Muscle layer of colon (tissue), 2 donors: ENCODE results near the gene SH2D3A.
"Not testable (repeated sequence)": the region's sequence is repeated elsewhere in the genome, so short reads cannot be mapped to it uniquely, and the experiment has no call there.

Experiments
- H3K27ac ChIP-seq: one replicate; pipeline ENCODE4 v1.7.0; 2013; ENCODE audit warnings: low read depth, mild to moderate bottlenecking, low read length, moderate library complexity
- H3K27me3 ChIP-seq, 2 donors: one replicate each; pipeline ENCODE4 v1.7.0; 2013; ENCODE audit warnings: low read length in 2 of 2, mild to moderate bottlenecking in 2 of 2; ENCODE audit not compliant: insufficient read depth in 2 of 2, control insufficient read depth in 1 of 2
- H3K36me3 ChIP-seq: one replicate; pipeline ENCODE4 v1.7.0; 2013; ENCODE audit warnings: mild to moderate bottlenecking, low read length; ENCODE audit not compliant: insufficient read depth
- H3K4me1 ChIP-seq: one replicate; pipeline ENCODE4 v1.7.0; 2013; ENCODE audit warnings: mild to moderate bottlenecking, low read length; ENCODE audit not compliant: insufficient read depth
- H3K4me3 ChIP-seq, 2 donors: one replicate each; pipeline ENCODE4 v1.7.0; 2013; ENCODE audit warnings: low read length in 2 of 2, low read depth in 1 of 2, mild to moderate bottlenecking in 1 of 2, moderate library complexity in 1 of 2
- H3K9ac ChIP-seq: one replicate; pipeline ENCODE4 v1.7.0; 2013; ENCODE audit warnings: low read length
- H3K9me3 ChIP-seq: one replicate; pipeline ENCODE4 v1.7.0; 2013; ENCODE audit warnings: mild to moderate bottlenecking, low read length
- donor health status: abdominal sarcoma.
- donor health status: Adenocarcinoma of cecum.

The SH2D3A gene

DNA sequence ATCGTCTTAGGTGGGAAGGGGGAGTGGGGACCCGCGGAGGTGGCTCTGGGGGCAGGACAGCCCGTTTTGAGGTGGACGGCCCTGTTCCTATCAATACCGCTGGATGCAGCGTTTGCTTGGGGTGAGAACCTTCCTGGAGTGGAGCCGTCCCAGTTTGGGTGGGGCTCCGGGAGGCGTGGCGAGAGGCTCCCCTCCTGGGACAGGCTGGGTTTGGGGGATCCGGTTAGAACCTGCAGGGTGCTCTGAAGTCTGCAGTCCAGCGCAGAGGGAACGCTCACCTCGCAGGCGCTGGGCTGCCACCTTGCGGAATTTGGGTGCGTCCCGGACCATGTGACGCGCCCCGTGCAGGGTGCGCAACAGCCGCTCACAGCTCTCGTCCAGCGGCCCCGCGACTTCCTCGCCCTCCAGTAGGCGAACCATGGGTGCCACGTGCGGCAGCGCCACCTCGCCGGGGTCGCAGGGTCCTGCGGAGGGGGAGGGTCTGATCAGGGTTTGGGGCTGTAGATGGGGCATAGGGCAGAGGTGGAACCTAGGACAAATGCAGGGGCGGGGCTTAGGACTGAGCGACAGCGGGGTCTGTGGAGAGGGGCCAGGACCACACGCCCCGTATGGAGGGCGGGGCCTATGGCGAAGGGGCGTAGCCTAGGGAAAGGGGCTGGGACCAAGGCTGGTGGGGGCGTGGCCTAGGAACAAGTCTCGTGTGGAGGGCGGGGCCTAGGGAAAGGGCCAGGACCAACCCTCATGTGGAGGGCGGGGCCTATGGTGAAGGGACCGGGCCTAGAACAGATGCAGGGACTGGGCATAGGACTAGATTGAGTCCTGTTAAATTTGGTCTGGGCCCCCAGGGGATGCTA lies 13.8 kb downstream of the SH2D3A start:
- Histone ChIP-seq H3K4me1 (peaks cover 6% of the 10 kb centered on the region), H3K27me3 (no peaks in the 10 kb centered on the region), H3K9me3 (no peaks in the 10 kb centered on the region), H3K36me3 (peaks cover 33% of the 10 kb centered on the region), H3K9ac (no peak overlapping the region), H3K27ac (peak overlapping the region; percentile 52), H3K4me3 (peak overlapping the region; percentile 2 to 60)

DNA sequence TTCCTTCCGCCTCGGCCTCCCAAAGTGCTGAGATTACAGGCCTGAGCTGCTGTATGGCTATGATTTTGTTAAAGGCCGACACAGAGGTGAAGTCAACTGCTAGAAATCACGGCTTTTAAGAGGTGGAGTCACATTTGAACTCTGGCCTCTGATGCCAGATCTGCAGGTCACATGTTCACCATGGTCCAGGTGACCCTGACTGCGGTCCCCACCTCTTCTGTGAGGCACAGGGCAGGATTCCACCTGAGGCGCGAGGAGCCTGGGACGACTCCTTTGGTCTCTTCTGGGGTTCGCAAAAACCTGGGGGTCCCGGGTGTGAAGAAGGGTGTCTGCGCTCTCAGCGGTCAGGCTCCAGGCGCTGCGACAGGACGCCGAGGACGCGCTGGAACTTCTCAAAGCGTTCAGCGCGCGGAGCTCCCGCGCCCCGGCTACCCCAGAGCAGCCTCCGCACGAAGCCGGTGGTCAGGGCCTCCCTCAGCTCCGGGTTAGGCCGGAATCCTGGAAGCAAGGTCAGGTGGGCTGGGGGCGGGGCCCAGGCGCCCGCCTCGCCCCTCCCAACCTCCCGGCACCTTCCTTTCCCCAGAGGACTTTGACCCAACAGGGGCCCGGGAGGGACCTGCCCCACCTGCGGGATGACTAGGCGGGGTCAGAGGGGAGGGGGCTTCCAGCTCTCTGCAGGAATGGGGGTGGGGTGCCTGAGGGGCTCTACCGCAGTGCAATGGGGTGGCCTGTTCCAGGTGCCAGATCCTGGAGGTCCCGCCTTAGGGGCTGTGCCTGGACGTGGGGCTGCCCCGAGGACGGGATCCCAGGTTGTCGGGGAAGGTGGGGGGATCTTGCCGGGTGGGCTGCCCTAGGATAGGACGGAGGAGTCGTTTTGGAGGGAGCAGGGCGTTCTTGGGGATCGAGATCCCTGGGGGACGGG lies 14.7 kb downstream of the SH2D3A start:
- H3K27ac ChIP-seq: no peak overlapping the region
- no peaks in the 10 kb centered on the region for H3K9me3 ChIP-seq
- peaks cover 38% of the 10 kb centered on the region for H3K36me3 ChIP-seq
- peaks cover 6% of the 10 kb centered on the region for H3K4me1 ChIP-seq
- peak overlapping the region; percentile 2 to 60 for H3K4me3 ChIP-seq
- no peak overlapping the region for H3K9ac ChIP-seq
- H3K27me3 ChIP-seq: no peaks in the 10 kb centered on the region

DNA sequence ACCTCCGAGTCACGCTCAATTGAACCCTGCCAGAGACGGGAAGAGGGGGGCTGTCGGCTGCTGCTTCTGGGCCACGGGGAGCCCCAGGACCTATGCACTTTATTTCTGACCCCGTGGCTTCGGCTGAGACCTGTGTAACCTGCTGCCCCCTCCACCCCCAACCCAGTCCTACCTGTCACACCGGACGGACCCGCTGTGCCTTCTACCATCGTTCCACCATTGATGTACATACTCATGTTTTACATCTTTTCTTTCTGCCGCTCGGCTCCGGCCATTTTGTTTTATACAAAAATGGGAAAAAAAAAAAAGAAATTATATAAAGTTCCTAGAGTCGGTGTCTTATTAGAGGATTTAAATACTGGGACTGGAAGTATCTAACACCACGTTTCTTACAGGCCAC lies 16.0 kb downstream of the SH2D3A start:
- H3K36me3 ChIP-seq: peaks cover 50% of the 10 kb centered on the region
- H3K9ac ChIP-seq: no peak overlapping the region

DNA sequence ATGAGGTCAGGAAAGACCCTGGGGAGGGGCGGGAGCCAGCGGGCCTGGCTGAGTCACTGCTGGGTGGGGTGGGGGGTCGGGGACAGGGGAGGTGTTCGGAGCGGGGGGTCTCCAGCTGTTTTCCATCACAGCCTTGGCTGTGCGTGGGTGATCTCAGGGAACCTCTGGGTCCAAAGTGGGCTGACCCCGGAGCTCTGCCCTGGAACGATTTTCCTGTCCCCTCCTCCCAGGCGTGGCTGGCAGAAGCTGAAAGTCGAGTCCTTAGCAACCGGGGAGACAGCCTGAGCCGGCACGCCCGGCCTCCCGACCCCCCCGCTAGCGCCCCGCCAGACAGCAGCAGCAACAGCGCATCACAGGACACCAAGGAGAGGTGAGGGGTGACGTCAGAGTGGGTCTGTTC lies 17.2 kb downstream of the SH2D3A start:
- H3K9ac ChIP-seq: no peak overlapping the region
- H3K27ac ChIP-seq: no peak overlapping the region
- H3K4me3 ChIP-seq: no peak overlapping the region
- H3K9me3 ChIP-seq: no peaks in the 10 kb centered on the region
- no peaks in the 10 kb centered on the region for H3K27me3 ChIP-seq
- peaks cover 13% of the 10 kb centered on the region for H3K4me1 ChIP-seq
- H3K36me3 ChIP-seq: peaks cover 58% of the 10 kb centered on the region

More for the DNA sequence above, 16.0 kb downstream of the SH2D3A start:
- H3K27ac ChIP-seq: no peak overlapping the region
- H3K9me3 ChIP-seq: no peaks in the 10 kb centered on the region
- H3K4me1 ChIP-seq: peaks cover 6% of the 10 kb centered on the region
- no peaks in the 10 kb centered on the region for H3K27me3 ChIP-seq
- no peak overlapping the region for H3K4me3 ChIP-seq

DNA sequence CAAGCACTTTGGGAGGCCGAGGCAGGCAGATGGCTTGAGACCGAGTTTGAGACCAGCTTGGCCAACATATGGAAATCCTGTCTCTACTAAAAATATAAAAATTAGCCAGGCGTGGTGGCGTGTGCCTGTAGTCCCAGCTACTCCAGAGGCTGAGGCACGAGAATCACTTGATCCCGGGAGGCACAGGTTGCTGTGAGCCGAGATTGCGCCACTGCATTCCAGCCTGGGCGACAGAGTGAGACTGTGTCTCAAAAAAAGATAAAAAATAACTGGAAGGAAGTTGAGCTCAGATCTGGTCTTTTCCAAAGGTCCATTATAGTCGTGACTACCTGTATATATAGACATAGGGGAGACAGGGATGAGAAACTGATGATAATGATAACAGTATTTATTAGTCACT lies 18.7 kb downstream of the SH2D3A start:
- Histone ChIP-seq H3K4me1 (peaks cover 27% of the 10 kb centered on the region), H3K36me3 (peaks cover 67% of the 10 kb centered on the region)
- H3K27me3 ChIP-seq, H3K9ac ChIP-seq, H3K4me3 ChIP-seq, H3K27ac ChIP-seq, H3K9me3 ChIP-seq: not testable (repeated sequence)

DNA sequence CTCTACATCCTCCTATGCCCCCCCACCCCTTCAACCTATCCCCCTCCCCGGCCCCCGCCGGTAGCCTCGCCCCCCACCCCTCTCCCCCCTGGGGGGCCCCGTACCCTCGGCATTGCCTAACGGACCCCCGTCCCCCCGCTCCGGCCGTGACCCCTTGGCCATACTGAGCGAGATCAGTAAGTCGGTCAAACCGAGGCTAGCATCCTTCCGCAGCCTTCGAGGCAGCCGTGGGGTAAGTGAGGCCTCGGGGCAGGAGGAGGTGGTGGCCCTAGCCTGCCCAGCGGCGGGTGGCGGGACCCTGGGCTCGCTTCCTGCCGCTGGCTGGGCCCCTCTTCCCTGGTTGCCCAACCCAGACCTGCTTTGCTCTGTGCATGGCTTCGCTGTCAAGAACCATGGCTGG lies 21.3 kb downstream of the SH2D3A start:
- Histone ChIP-seq H3K9ac (no peak overlapping the region), H3K9me3 (no peaks in the 10 kb centered on the region), H3K4me1 (peaks cover 25% of the 10 kb centered on the region), H3K27me3 (no peaks in the 10 kb centered on the region), H3K4me3 (no peak overlapping the region), H3K27ac (no peak overlapping the region), H3K36me3 (peaks cover 60% of the 10 kb centered on the region)

DNA sequence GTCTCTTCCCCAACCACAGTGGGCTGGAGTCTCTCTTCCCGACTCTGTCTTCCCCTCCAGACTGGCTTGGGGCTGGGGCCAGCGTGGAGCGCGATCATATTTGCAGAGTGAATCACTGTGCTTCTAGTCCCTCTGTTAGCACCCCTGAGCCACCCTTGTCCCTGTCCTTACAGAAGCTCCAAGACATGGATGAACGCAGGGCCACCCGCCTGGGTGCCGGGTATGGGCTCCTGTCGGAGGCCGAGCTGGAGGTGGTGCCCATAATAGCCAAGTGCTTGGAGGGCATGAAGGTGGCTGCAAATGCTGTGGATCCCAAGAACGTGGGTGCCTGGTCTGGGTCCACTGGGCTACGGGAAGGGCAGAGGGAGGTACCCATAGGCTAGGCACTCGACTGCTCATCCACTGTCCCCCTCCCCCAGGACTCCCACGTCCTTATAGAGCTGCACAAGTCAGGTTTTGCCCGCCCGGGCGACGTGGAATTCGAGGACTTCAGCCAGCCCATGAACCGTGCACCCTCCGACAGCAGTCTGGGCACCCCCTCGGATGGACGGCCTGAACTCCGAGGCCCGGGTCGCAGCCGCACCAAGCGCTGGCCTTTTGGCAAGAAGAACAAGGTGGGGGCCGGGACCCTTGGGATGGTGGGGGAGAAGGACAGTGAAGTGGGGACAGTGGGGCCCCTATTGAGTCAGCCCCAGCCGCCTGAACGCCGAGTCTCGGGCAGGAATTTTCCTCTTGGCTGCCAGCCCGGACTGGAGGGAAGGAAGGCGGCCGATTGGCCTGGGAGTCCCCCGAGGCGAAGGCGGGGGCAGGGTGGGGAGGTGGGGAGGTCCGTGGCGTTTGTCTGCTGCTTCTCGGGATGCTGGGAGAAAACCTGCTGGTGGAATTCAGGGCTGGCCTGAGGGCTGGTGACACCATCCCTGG lies 22.6 kb downstream of the SH2D3A start:
- peaks cover 25% of the 10 kb centered on the region for H3K4me1 ChIP-seq
- peak overlapping the region; percentile 88 for H3K27ac ChIP-seq
- H3K27me3 ChIP-seq: no peaks in the 10 kb centered on the region
- peak overlapping the region; percentile 2 to 39 for H3K4me3 ChIP-seq
- H3K36me3 ChIP-seq: peaks cover 50% of the 10 kb centered on the region
- no peaks in the 10 kb centered on the region for H3K9me3 ChIP-seq
- H3K9ac ChIP-seq: peak overlapping the region; percentile 53

DNA sequence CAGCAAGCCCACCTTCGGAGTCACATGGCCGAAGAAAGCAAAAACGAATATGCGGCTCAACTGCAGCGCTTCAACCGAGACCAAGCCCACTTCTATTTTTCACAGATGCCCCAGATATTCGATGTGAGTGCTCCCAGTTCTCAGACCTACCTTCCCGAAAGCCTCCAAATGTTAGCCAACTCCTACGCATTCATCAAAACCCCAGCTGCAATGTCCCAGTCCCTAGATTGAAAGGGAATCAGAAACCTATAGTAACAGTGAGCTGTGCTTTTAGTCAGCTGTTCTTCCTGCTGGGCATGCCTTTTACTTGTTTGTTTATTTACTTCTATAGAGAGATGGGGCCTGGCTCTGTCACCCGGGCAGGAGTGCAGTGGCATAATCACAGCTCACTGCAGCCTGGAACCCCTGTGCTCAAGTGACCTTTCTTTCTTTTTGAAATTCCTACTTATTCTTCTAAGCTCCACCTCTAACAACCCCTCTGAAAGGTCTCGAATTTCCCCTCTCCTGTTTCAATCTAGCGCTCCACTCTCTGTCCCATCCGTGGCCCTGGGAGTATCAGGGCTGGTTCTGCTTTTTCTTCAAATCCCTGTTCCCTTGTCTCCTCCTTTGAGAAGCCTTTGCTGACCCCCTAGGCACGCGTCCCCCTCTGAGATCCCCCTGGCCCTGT lies 23.4 kb downstream of the SH2D3A start:
- Histone ChIP-seq H3K27ac (peak overlapping the region; percentile 88), H3K36me3 (peaks cover 45% of the 10 kb centered on the region), H3K9me3 (no peaks in the 10 kb centered on the region), H3K4me3 (peak overlapping the region in 1 of 2 donors; percentile 39), H3K27me3 (no peaks in the 10 kb centered on the region), H3K9ac (peak overlapping the region; percentile 53), H3K4me1 (peaks cover 29% of the 10 kb centered on the region)

DNA sequence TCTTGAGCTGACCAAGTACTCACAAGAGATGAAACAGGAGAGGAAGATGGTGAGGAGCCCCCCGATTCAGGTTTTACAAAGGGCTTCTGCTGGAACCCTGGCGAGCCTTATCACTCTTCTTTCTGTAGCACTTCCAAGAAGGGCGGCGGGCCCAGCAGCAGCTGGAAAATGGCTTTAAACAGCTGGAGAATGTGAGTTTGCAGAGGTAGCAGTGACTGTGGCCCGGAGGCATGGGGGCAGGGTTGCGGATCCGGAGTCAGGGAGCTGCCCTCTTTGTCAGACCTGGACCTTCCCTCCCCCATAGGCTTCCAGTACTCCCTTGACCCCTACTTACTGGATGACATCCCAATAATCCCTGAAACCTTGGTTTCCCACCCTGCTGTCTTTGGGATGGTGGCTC lies 24.2 kb downstream of the SH2D3A start:
- Histone ChIP-seq H3K4me1 (peaks cover 37% of the 10 kb centered on the region), H3K4me3 (no peak overlapping the region), H3K36me3 (peaks cover 37% of the 10 kb centered on the region), H3K27me3 (no peaks in the 10 kb centered on the region), H3K27ac (no peak overlapping the region), H3K9ac (no peak overlapping the region), H3K9me3 (no peaks in the 10 kb centered on the region)

DNA sequence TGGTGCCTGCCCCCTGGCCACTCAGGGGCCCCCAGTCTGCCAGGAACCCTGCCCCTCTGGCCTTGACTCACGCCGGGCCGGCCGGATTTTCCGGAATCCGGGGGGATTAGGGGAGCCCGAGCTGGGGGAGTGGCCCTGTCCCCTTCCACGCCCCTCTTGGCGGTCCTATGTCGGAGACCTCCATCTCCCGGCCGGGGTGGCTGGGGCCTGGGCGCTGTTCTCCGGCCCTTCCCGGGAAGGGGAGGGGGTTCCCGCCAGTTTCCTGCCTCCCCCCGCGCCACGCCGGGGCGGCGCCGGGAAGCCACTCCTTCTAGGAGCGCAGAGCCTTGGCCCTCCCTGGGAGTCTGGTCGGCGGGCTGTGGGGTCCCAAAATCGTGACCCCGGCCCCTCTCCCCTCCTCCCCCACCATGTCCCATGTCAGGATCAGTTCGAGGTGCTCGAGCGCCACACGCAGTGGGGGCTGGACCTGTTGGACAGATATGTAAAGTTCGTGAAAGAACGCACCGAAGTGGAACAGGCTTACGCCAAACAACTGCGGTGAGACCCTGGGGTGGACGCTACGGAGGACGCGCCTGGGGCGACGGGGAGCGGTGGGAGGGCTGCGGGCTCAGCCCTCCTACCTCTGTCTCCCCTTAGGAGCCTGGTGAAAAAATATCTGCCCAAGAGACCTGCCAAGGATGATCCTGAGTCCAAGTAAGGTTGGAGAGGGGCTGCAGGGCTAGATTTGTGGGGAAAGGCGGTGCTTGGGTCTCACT lies 26.5 kb downstream of the SH2D3A start:
- Histone ChIP-seq H3K4me3 (peak overlapping the region; percentile 87 to 95), H3K36me3 (peaks cover 21% of the 10 kb centered on the region), H3K27ac (peak overlapping the region; percentile 92), H3K9me3 (no peaks in the 10 kb centered on the region), H3K27me3 (no peaks in the 10 kb centered on the region), H3K4me1 (peaks cover 46% of the 10 kb centered on the region), H3K9ac (peak overlapping the region; percentile 80)
